Effector memory CD8-positive, alpha-beta T cell (primary cell): Measurements from ENCODE around the gene POLR2C.
A peak's percentile ranks its signal among the peaks of the same experiment; 100 is the strongest.
"Not testable (repeated sequence)": the region's sequence is repeated elsewhere in the genome, so short reads cannot be mapped to it uniquely, and the experiment has no call there.

Experiments
- ATAC-seq: fragments of 150-1000 bp; cut with Tn5 transposase; replicated peaks from 2 replicates; pipeline ENCODE4 v1.10.0; 2021; ENCODE audit warnings: mild to moderate bottlenecking, moderate library complexity
- DNase-seq, 3 experiments: peaks; one replicate each; pipeline ENCODE4 v3.0.0; 2021
- H3K27ac Mint-ChIP-seq, 2 donors: one replicate each; pipeline ENCODE4 v1.8.0; 2022; ENCODE audit warnings: mild to moderate bottlenecking in 2 of 2, mixed read lengths in 2 of 2, moderate library complexity in 2 of 2
- H3K27me3 Mint-ChIP-seq, 2 donors: one replicate each; pipeline ENCODE4 v1.8.0; 2022; ENCODE audit warnings: mixed read lengths in 2 of 2
- H3K36me3 Mint-ChIP-seq: one replicate; pipeline ENCODE4 v1.8.0; 2022; ENCODE audit warnings: mild to moderate bottlenecking, moderate library complexity, mixed read lengths; ENCODE audit not compliant: insufficient read depth
- H3K4me1 Mint-ChIP-seq, 2 donors: one replicate each; pipeline ENCODE4 v1.8.0; 2022; ENCODE audit warnings: low read depth in 2 of 2, mixed read lengths in 2 of 2
- H3K4me3 Mint-ChIP-seq, 2 donors: one replicate each; pipeline ENCODE4 v1.8.0; 2022; ENCODE audit warnings: mild to moderate bottlenecking in 2 of 2, mixed read lengths in 2 of 2, moderate library complexity in 2 of 2
- H3K9me3 Mint-ChIP-seq, 2 donors: one replicate each; pipeline ENCODE4 v1.8.0; 2022; ENCODE audit warnings: mixed read lengths in 2 of 2

Gene POLR2C

DNA sequence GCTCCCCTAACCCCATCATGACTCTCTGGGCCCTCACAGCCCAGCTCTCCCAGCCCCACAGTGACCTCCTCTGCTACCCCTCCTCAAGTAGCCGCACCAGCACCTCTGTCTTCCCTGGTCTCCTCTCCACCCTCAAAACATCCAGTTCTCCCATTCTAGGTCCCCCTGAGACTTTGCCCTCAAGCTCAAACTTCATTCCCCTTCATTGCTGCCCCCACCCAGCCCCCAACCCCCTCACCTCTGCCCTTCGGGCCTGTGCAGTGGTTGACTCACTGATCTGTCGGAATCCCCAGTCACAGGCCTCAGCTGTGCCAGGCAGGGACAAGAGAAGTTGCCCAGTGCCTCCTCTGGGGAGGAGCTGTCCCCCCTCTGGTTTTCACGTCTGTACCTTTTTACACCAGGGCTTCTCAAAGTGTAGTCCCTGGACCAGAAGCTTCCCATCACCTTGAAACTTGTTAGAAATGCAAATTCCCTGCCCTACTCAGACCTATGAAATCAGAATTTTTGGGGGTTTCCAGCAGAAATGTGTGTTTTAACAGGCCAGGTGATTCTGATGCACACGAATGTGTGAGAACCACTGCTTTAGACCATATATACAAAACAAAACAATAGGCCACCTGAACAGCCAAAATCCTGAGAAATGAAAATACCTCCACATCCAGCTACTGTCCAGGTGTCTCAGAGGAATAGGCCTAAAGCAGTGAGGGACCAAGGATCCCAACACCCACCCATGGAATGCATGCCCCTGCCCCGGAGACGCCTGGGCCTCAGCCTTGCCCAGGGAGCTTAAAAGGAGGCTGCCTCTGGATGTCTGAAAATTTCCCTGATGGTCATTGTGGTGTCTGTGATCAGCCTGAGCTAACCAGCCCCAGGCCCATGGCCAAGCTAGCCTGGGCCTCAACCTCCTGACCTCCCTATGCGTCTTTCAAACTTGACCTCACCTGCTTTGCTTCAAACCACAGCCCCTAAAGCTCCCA is 24.7 kb downstream of the POLR2C start:
- ATAC-seq, result no peak
- Mint-ChIP-seq H3K4me1 (peaks cover 19 to 20% of the 10 kb centered on the region in 2 donors), H3K27ac (peak overlapping the region; percentile 79 to 86), H3K4me3 (peak overlapping the region; percentile 80 to 82), H3K9me3 (no peaks in the 10 kb centered on the region), H3K27me3 (no peaks in the 10 kb centered on the region), H3K36me3 (peaks cover 3% of the 10 kb centered on the region)
- no peak for DNase-seq

DNA sequence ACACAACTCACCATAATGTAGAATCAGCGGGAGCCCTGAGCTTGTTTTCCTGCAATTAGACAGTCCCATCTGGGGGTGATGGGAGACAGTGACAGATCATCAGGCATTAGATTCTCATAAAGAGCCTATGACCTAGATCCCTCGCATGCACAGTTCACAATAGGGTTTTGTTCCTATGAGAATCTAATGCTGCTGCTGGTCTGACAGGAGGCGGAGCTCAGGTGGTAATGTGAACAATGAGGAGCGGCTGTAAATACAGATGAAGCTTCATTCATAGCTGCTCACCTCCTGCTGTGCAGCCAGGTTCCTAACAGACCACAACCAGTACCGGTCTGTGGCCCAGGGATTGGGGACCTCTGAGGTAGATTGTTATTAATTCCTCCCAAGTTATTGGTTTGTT is 26.8 kb downstream of the POLR2C start:
- no peaks in the 10 kb centered on the region for H3K9me3 Mint-ChIP-seq
- H3K36me3 Mint-ChIP-seq, result peaks cover 3% of the 10 kb centered on the region
- peaks cover 19 to 20% of the 10 kb centered on the region in 2 donors for H3K4me1 Mint-ChIP-seq
- peaks cover 2 to 6% of the 10 kb centered on the region in 2 donors for H3K27me3 Mint-ChIP-seq
- no peak for ATAC-seq
- DNase-seq, result no peak
- H3K4me3 Mint-ChIP-seq, result no peak overlapping the region
- H3K27ac Mint-ChIP-seq, result no peak overlapping the region

DNA sequence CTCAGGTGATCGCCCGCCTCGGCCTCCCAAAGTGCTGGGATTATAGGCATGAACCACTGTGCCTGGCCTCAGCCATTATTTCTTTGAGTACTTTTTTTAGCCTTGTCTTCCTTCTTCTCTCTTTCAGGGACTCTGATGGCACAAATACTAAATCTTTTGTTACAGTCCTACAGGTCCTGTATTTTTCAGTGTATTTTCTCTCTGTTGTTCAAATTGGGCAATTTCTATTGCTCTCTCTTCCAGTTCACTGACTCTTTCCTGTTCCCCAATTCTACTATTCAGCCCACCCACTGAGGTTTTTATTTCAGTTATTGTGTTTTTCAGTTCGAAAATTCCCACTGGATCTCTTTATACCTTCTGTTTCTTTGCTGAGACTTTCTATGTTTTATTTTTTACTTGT is 31.3 kb downstream of the POLR2C start:
- Mint-ChIP-seq H3K4me3 (no peak overlapping the region), H3K27ac (no peak overlapping the region), H3K4me1 (no peaks in the 10 kb centered on the region), H3K9me3 (no peaks in the 10 kb centered on the region), H3K27me3 (peaks cover 8 to 10% of the 10 kb centered on the region in 2 donors), H3K36me3 (no peaks in the 10 kb centered on the region)
- DNase-seq (no peak), ATAC-seq (no peak)

DNA sequence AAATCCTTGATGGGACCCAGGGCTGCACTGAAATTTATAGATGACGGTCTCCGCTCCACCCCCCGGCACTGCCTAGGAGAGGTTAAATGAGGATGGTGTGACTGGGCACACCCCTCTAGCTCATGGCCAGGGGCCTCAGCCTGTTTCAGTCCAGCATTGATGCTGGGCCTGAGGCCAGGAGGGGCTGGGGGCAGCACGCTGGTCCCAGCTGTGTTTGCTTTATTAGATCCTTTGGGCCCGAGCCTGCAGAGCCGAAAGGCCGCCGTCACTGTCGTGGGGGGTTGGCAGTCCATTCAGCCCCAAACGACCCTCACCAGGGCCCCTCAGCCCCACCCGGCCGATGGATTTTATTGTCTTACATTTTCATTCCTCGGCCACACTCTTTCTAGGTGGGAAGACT is 34.6 kb downstream of the POLR2C start:
- no peaks in the 10 kb centered on the region for H3K9me3 Mint-ChIP-seq
- no peak overlapping the region for H3K4me3 Mint-ChIP-seq
- no peak for DNase-seq
- no peak for ATAC-seq
- peaks cover 3 to 8% of the 10 kb centered on the region in 2 donors for H3K4me1 Mint-ChIP-seq
- peaks cover 12 to 16% of the 10 kb centered on the region in 2 donors for H3K27me3 Mint-ChIP-seq
- H3K36me3 Mint-ChIP-seq, result no peaks in the 10 kb centered on the region
- H3K27ac Mint-ChIP-seq, result no peak overlapping the region

DNA sequence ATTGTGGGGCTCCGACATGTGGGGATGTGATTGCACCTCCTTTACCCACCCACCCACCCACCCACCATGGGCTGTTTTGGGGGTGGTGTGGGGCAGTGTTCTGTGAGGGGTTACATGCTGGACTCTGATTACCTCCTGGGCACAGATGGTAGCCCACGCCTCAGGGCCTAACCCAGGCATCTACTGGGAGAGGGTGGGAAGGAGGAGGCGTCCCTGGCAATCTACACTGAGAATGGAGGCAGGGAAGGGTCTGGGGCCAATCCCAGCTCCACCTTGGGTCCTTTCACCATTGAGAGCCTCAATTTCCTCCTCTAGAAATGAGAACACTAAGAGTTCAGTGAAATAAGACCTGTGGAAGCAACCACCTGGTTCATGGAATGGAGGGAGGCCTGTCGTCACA is 35.6 kb downstream of the POLR2C start:
- ATAC-seq (no peak), DNase-seq (no peak)
- Mint-ChIP-seq H3K4me3 (no peak overlapping the region), H3K9me3 (no peaks in the 10 kb centered on the region), H3K27me3 (peaks cover 12 to 16% of the 10 kb centered on the region in 2 donors), H3K4me1 (peaks cover 3 to 8% of the 10 kb centered on the region in 2 donors), H3K36me3 (no peaks in the 10 kb centered on the region), H3K27ac (no peak overlapping the region)

DNA sequence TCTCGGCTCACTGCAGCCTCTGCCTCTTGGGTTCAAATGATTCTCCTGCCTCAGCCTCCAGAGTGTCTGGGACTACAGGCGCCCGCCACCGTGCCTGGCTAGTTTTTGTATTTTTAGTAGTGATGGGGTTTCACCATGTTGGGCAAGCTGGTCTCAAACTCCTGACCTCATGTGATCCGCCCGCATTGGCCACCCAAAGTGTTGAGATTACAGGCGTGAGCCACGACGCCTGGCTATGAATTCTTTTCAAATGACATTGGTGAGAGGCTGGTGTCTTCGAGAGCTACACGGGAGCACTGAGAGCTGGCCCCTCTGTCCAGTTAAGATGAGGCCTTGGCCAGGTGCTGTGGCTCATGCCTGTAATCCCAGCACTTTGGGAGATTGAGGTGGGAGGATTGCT is 37.5 kb downstream of the POLR2C start:
- not testable (repeated sequence) for H3K4me1 Mint-ChIP-seq, H3K4me3 Mint-ChIP-seq, H3K27ac Mint-ChIP-seq, DNase-seq, H3K27me3 Mint-ChIP-seq, H3K9me3 Mint-ChIP-seq, ATAC-seq, H3K36me3 Mint-ChIP-seq

DNA sequence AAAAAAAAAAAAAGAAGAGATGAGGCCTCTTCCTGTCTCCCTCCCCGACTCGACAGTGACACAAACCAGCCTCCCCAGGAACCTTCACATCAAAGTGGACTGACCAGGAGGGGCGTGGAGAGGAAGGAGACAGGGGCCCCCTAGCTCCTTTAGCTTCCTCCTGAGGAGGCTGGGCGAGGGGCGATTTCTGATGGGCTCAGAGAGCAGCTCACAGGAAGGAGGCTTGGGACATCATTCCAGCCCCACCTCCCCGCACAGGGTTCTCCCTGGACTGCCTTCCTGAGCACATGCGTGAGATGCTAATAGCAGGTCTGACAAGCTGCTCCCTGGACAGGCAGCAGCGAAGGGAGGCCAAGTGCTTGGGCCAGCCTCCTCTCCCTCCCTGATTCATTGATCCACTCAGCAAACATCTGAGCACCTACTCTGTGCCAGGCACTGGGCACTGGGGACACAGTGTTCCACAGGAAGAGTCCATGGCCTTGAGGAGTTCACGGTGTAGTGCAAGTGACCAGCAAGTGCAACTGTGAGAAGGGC is 38.2 kb downstream of the POLR2C start:
- Mint-ChIP-seq H3K9me3 (no peaks in the 10 kb centered on the region), H3K4me1 (peaks cover 3 to 8% of the 10 kb centered on the region in 2 donors), H3K27ac (peak overlapping the region in 1 of 2 donors; percentile 44), H3K27me3 (peaks cover 6 to 10% of the 10 kb centered on the region in 2 donors), H3K36me3 (no peaks in the 10 kb centered on the region), H3K4me3 (no peak overlapping the region)
- DNase-seq (no peak), ATAC-seq (no peak)

- no peak for DNase-seq
- H3K4me3 Mint-ChIP-seq, result no peak overlapping the region
- no peaks in the 10 kb centered on the region for H3K9me3 Mint-ChIP-seq
- no peak for ATAC-seq
- peaks cover 10 to 15% of the 10 kb centered on the region in 2 donors for H3K27me3 Mint-ChIP-seq
- peak overlapping the region in 1 of 2 donors; percentile 44 for H3K27ac Mint-ChIP-seq
- H3K4me1 Mint-ChIP-seq, result peaks cover 3 to 8% of the 10 kb centered on the region in 2 donors
- H3K36me3 Mint-ChIP-seq, result no peaks in the 10 kb centered on the region
Measured at GRCh38 chr16:57501492-57501891, 39.0 kb downstream of the POLR2C start.

DNA sequence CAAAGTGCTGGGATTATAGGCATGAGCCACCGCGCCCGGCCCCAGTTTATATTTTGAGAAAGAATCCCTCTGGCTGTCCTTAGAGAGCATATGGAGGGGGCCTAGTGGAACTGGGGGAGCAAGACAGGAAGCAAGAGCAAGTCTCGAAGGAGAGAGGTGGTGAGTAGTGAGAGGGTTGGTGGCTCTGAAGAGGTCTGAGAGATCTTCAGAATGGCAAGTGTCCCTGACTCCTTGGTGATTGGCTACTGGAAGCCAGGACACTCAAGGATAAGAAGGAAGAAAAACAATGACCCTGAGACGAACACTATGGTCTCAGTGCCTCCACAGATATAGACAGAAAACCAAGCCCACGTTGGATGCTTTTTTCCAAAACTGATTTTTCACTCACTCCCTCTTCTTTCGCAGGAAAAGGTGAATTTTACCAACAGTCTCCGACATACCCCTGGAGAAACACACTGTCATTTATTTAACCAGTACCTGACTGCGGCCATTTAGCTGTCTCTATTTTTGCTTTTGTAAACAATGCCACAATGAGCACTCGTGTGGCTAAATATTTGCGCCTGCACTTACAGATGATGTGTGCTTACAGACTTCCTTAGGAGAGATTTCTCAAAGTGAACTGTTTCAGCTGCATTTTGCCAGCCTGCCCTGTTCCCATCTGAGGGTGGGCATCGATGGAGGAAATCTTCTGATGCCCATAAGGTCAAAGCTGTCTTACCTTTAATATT is 39.7 kb downstream of the POLR2C start:
- H3K36me3 Mint-ChIP-seq, result no peaks in the 10 kb centered on the region
- H3K27ac Mint-ChIP-seq, result no peak overlapping the region
- DNase-seq, result no peak
- no peak for ATAC-seq
- peaks cover 13 to 22% of the 10 kb centered on the region in 2 donors for H3K27me3 Mint-ChIP-seq
- peaks cover 3 to 8% of the 10 kb centered on the region in 2 donors for H3K4me1 Mint-ChIP-seq
- no peaks in the 10 kb centered on the region for H3K9me3 Mint-ChIP-seq
- no peak overlapping the region for H3K4me3 Mint-ChIP-seq

DNA sequence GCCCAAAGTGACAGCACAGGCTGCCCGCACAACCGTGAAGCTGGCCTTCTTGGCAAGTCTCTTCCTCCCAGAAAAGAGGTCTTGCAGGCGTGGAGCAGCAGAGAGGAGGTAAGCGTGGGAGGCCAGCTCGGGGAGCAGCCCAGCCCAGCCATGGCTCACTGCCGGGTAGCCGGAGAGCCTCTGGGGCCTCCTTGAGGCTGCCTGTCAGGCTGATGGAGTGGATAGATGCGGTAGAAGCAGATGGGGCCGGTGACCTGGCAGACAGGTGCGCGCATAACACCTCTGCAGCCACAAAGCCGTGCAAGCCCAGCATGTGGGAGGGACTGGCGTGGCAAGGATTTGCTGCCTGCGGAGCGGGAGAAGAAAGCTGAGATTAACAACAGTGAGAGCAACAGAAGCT is 40.9 kb downstream of the POLR2C start:
- Mint-ChIP-seq H3K27me3 (peaks cover 13 to 24% of the 10 kb centered on the region in 2 donors), H3K36me3 (no peaks in the 10 kb centered on the region), H3K4me3 (no peak overlapping the region), H3K27ac (peak overlapping the region in 1 of 2 donors; percentile 26), H3K9me3 (no peaks in the 10 kb centered on the region), H3K4me1 (peaks cover 3 to 8% of the 10 kb centered on the region in 2 donors)
- ATAC-seq (no peak), DNase-seq (no peak)

- Mint-ChIP-seq H3K27me3 (peaks cover 8 to 18% of the 10 kb centered on the region in 2 donors), H3K4me1 (peaks cover 3 to 8% of the 10 kb centered on the region in 2 donors), H3K36me3 (no peaks in the 10 kb centered on the region), H3K4me3 (no peak overlapping the region), H3K27ac (no peak overlapping the region), H3K9me3 (no peaks in the 10 kb centered on the region)
- DNase-seq (no peak), ATAC-seq (no peak)
Measured at GRCh38 chr16:57504001-57504400, 41.5 kb downstream of the POLR2C start.

DNA sequence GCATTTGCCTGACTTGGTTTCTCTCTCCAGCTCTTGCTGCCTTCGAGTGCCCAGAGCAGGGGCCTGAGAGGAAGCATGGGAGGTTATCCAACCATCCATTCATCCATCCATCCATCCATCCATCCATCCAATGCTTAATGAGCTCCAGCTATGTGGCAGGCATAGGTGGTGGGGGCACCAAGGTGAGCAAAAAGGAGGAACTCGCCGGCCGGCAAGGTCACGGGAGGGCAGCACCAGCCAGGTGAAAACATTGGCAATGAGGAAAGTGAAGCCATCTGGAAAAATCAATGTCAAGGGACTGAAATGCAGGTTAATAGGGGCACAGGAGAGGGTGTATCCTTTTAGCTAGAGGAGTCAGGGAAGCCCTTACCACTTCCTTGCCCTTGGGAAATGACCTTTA is 42.0 kb downstream of the POLR2C start:
- DNase-seq (no peak), ATAC-seq (no peak)
- Mint-ChIP-seq H3K27me3 (peaks cover 7 to 15% of the 10 kb centered on the region in 2 donors), H3K4me3 (no peak overlapping the region), H3K4me1 (peaks cover 3 to 8% of the 10 kb centered on the region in 2 donors), H3K27ac (no peak overlapping the region), H3K9me3 (no peaks in the 10 kb centered on the region), H3K36me3 (no peaks in the 10 kb centered on the region)

DNA sequence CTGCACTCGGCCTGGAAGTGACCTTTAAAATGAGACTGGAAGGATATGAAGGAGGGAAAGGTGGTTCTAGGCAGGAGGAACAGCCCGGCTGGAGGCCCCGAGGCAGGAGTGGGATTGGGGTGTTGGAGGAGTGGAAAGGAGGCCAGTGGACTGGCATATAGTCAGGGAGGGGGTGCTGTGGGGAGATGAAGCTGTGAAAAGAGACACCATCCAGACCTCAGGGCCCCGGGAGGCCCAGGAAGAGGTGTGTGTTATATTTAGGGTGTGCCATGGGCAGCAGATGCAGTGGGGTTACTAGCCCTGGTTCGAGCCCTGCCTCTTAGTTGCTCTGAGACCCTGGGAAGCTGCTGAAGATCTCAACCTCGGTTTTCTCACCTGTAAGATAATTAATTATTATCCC is 42.7 kb downstream of the POLR2C start:
- no peak for ATAC-seq
- no peak overlapping the region for H3K27ac Mint-ChIP-seq
- H3K9me3 Mint-ChIP-seq, result no peaks in the 10 kb centered on the region
- H3K27me3 Mint-ChIP-seq, result peaks cover 7 to 15% of the 10 kb centered on the region in 2 donors
- H3K36me3 Mint-ChIP-seq, result no peaks in the 10 kb centered on the region
- no peak for DNase-seq
- peaks cover 3 to 8% of the 10 kb centered on the region in 2 donors for H3K4me1 Mint-ChIP-seq
- H3K4me3 Mint-ChIP-seq, result no peak overlapping the region
